ENCODE measurements around the gene ATP6V0A4. TPM values are rescaled to one million over a fixed set of nuclear protein-coding genes. Genes with fewer than 3 reads are reported as not detected.

Gene ATP6V0A4
- total and polyA plus RNA-seq, 8 donors: 0.09 to 0.56 (median 0.23) TPM; not detected in 1

DNA sequence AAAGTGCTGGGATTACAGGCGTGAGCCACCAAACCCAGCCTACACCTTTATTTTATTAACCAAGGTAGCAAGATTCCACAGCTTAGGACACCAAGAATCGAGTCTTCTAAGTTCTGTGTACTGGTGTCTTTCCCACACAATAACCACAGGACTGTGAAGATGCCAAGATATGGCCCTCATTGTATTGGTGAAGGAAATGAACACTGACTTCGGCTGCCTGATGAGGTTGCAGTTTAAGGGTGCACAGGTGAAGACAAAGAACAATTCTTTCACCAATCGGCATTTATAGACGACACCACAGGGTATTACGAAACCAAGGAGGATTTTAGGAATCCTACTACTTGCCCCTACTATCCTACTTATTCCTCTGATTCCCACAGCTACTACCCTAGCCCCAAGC lies 49.3 kb downstream of the ATP6V0A4 start:
- Histone ChIP-seq H3K27me3 (no peaks in the 10 kb centered on the region), H3K9me3 (no peaks in the 10 kb centered on the region), H3K36me3 (no peaks in the 10 kb centered on the region), H3K4me1 (no peaks in the 10 kb centered on the region), H3K27ac (no peak overlapping the region), H3K4me3 (no peak overlapping the region)
- FAIRE-seq (no peak), DNase-seq (no peak), ATAC-seq (no peak)
- TF ChIP-seq, protein P1, sequence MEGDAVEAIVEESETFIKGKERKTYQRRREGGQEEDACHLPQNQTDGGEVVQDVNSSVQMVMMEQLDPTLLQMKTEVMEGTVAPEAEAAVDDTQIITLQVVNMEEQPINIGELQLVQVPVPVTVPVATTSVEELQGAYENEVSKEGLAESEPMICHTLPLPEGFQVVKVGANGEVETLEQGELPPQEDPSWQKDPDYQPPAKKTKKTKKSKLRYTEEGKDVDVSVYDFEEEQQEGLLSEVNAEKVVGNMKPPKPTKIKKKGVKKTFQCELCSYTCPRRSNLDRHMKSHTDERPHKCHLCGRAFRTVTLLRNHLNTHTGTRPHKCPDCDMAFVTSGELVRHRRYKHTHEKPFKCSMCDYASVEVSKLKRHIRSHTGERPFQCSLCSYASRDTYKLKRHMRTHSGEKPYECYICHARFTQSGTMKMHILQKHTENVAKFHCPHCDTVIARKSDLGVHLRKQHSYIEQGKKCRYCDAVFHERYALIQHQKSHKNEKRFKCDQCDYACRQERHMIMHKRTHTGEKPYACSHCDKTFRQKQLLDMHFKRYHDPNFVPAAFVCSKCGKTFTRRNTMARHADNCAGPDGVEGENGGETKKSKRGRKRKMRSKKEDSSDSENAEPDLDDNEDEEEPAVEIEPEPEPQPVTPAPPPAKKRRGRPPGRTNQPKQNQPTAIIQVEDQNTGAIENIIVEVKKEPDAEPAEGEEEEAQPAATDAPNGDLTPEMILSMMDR (IDR thresholded peaks at IDR 0.05): no peak
- intact Hi-C loops (cut with DNase I): no loop called here
- WGBS, 2 donors: 78 to 84% methylated on average over 6 of the region's 6 CpGs

GRCh38 chr7:138746073-138746472 lies 51.9 kb downstream of the ATP6V0A4 start:
- Histone ChIP-seq H3K27me3 (no peaks in the 10 kb centered on the region), H3K9me3 (no peaks in the 10 kb centered on the region), H3K27ac (no peak overlapping the region), H3K36me3 (no peaks in the 10 kb centered on the region), H3K4me3 (no peak overlapping the region), H3K4me1 (no peaks in the 10 kb centered on the region)
- no peak for ATAC-seq
- DNase-seq: no peak
- no peak for FAIRE-seq
- TF ChIP-seq, protein P1 (IDR thresholded peaks at IDR 0.05): no peak
- intact Hi-C loops (cut with DNase I): no loop called here
- 58 to 64% methylated on average over 4 of the region's 4 CpGs for WGBS, 2 donors

DNA sequence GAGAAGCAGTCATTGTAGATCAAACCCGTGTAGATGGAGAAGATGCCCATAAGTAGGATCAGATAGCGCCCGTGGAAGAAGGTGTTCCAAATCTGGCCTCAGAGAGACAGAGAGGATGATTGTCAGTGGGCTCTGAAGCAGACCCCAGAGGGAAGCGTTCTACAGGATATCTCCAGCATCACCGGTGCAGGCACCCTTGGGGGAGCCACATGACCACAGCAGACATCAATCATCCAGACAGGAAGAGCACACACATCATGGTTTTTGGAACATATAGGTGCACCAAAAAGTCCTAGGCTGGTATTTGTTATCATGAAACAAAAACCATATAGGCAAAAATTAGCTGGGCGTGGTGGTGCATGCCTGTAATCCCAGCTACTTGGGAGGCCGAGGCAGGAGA lies 52.8 kb downstream of the ATP6V0A4 start:
- Histone ChIP-seq H3K27ac (no peak overlapping the region), H3K36me3 (no peaks in the 10 kb centered on the region)
- FAIRE-seq: no peak

DNA sequence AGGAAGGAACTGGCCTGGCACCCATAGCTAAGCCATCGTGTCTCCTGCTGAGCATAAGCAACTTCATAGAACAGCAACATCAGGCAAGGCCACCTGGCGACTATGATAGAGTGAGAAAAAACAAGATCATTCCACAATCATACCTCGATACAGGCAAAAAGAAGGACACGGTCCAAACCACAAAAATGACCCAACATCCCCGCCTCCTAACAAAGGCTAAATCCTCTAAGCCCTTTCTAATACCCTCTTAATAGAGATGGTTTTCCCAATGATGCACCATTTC lies 56.6 kb downstream of the ATP6V0A4 start:
- DNase-seq (no peak), FAIRE-seq (no peak), ATAC-seq (no peak)
- 88 to 91% methylated on average over 5 of the region's 5 CpGs for WGBS, 2 donors
- TF ChIP-seq, protein P1 (IDR thresholded peaks at IDR 0.05): no peak
- no peaks in the 10 kb centered on the region for H3K9me3 ChIP-seq
- H3K4me3 ChIP-seq: no peak overlapping the region
- H3K27me3 ChIP-seq: no peaks in the 10 kb centered on the region
- H3K27ac ChIP-seq: no peak overlapping the region
- no peaks in the 10 kb centered on the region for H3K4me1 ChIP-seq
- no peaks in the 10 kb centered on the region for H3K36me3 ChIP-seq
- intact Hi-C loops (cut with DNase I): no loop called here

More for the DNA sequence above, 52.8 kb downstream of the ATP6V0A4 start:
- TF ChIP-seq, protein P1 (IDR thresholded peaks at IDR 0.05): no peak
- no peak for DNase-seq
- Histone ChIP-seq H3K9me3 (no peaks in the 10 kb centered on the region), H3K4me3 (no peak overlapping the region), H3K4me1 (no peaks in the 10 kb centered on the region), H3K27me3 (no peaks in the 10 kb centered on the region)
- intact Hi-C loops (cut with DNase I): no loop called here
- WGBS, 2 donors: 90% methylated on average over 7 of the region's 7 CpGs
- no peak for ATAC-seq

GRCh38 chr7:138739859-138740258 lies 58.1 kb downstream of the ATP6V0A4 start:
- FAIRE-seq: no peak
- ATAC-seq: no peak

More at GRCh38 chr7:138739859-138740258, 58.1 kb downstream of the ATP6V0A4 start:
- no peaks in the 10 kb centered on the region for H3K4me1 ChIP-seq
- intact Hi-C loops (cut with DNase I): loop anchor here in 1 of 3 donors (10.0 kb wide), 1 partner anchor 575 kb away; no protein-coding TSS in a partner anchor
- H3K27me3 ChIP-seq: no peaks in the 10 kb centered on the region
- H3K36me3 ChIP-seq: no peaks in the 10 kb centered on the region
- TF ChIP-seq, protein P1 (IDR thresholded peaks at IDR 0.05): no peak
- no peak for DNase-seq
- no peaks in the 10 kb centered on the region for H3K9me3 ChIP-seq
- no peak overlapping the region for H3K4me3 ChIP-seq
- 89 to 94% methylated on average over 1 of the region's 1 CpG for WGBS, 2 donors
- H3K27ac ChIP-seq: no peak overlapping the region
